Stimulated activated CD4-positive, alpha-beta T cell treated with anti-CD3 and anti-CD28 coated beads, Interleukin-2, amount 100 ng/mL, for 4 hours (primary cell): ENCODE measurements around the gene TBL3.
A peak's percentile ranks its signal among the peaks of the same experiment; 100 is the strongest.

Experiments
- DNase-seq: peaks from one replicate; pipeline ENCODE4 v3.0.0-alpha.2; 2020; ENCODE audit warnings: low read depth

Gene TBL3

GRCh38 chr16:1982991-1983543, 11.2 kb downstream of the TBL3 start:
- no peak for DNase-seq

- DNase-seq: no peak
Measured at GRCh38 chr16:1983544-1984346, 11.9 kb downstream of the TBL3 start, which contains the start of gene GFER. TSS of gene GFER (plus strand) at chr16:1984193. CDS start at chr16:1984219, 26 bp downstream.

- no peak for DNase-seq
Measured at GRCh38 chr16:1984347-1985225, 12.7 kb downstream of the TBL3 start.

- DNase-seq: no peak
Measured at GRCh38 chr16:1985466-1986150, 13.8 kb downstream of the TBL3 start.

- no peak for DNase-seq
Measured at GRCh38 chr16:1987198-1987597, 15.3 kb downstream of the TBL3 start.

GRCh38 chr16:1989209-1990100, 17.6 kb downstream of the TBL3 start, which contains the start of gene SYNGR3:
TSS of gene SYNGR3 (plus strand) at chr16:1989970. CDS start at chr16:1990103, 133 bp downstream.
- DNase-seq: no peak

GRCh38 chr16:1990101-1990350, 18.2 kb downstream of the TBL3 start:
- DNase-seq: no peak

GRCh38 chr16:1990351-1991134, 18.7 kb downstream of the TBL3 start:
- DNase-seq: no peak

- no peak for DNase-seq
Measured at GRCh38 chr16:1991135-1991551, 19.3 kb downstream of the TBL3 start.

GRCh38 chr16:1991588-1991947, 19.7 kb downstream of the TBL3 start:
- no peak for DNase-seq

- DNase-seq: peak; percentile 99
Measured at GRCh38 chr16:1991948-1992703, 20.3 kb downstream of the TBL3 start.

- no peak for DNase-seq
Measured at GRCh38 chr16:1992704-1993317, 21.0 kb downstream of the TBL3 start.

- DNase-seq: no peak
Measured at GRCh38 chr16:1993731-1994131, 21.9 kb downstream of the TBL3 start.

GRCh38 chr16:1997494-1998359, 25.9 kb downstream of the TBL3 start:
- no peak for DNase-seq

GRCh38 chr16:1998360-1998835, 26.5 kb downstream of the TBL3 start:
- DNase-seq: no peak

- DNase-seq: no peak
Measured at GRCh38 chr16:1998852-1999801, 27.3 kb downstream of the TBL3 start.
